Measurements from ENCODE around the gene CLIC3.

DNA sequence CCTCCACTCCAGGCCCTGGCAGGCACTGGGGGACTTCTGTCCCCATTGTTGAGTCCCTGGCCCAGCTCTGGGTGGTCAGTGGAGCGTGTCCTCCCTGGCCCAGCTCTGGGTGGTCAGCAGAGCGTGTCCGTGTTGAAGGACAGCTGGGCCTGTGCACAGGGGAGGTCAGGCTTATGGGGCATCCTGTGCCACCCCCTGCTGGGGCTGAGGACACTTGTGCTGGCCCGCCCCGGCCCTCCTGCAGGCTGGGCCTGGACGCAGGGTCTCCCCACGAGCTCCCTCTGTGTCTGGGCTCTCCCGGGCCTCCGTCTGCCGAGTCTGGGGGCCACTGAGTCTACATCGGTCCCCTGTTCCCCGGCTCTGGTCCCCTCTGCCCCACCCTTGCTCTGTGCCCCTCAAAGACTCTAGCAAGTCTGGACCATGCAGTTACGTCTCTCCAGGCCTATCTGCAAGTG, 11.5 kb upstream of the CLIC3 start:
- TF ChIP-seq, protein P1, sequence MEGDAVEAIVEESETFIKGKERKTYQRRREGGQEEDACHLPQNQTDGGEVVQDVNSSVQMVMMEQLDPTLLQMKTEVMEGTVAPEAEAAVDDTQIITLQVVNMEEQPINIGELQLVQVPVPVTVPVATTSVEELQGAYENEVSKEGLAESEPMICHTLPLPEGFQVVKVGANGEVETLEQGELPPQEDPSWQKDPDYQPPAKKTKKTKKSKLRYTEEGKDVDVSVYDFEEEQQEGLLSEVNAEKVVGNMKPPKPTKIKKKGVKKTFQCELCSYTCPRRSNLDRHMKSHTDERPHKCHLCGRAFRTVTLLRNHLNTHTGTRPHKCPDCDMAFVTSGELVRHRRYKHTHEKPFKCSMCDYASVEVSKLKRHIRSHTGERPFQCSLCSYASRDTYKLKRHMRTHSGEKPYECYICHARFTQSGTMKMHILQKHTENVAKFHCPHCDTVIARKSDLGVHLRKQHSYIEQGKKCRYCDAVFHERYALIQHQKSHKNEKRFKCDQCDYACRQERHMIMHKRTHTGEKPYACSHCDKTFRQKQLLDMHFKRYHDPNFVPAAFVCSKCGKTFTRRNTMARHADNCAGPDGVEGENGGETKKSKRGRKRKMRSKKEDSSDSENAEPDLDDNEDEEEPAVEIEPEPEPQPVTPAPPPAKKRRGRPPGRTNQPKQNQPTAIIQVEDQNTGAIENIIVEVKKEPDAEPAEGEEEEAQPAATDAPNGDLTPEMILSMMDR (IDR thresholded peaks at IDR 0.05 in 4 of 5, conservative IDR thresholded peaks at IDR 0.05 in 1 of 5) = no peak
- TF ChIP-seq POLR2A (IDR thresholded peaks at IDR 0.05) = no peak
